Stimulated activated CD8-positive, alpha-beta memory T cell treated with anti-CD3 and anti-CD28 coated beads, Interleukin-2, amount 100 ng/mL, for 48 hours (primary cell): ENCODE results near the gene AKT3.

ENCODE experiments used
- DNase-seq, 2 donors: peaks; one replicate each; pipeline ENCODE4 v3.0.0-alpha.2; 2020; ENCODE audit warnings: low read depth in 2 of 2

Gene AKT3

GRCh38 chr1:243462929-243463697 is 386.9 kb downstream of the AKT3 start:
- DNase-seq, result no peak

- DNase-seq, result no peak
Observed at GRCh38 chr1:243461700-243462099, 388.3 kb downstream of the AKT3 start.

GRCh38 chr1:243459059-243459458 is 391.0 kb downstream of the AKT3 start:
- DNase-seq, result no peak

- no peak for DNase-seq
Observed at GRCh38 chr1:243457363-243457982, 392.6 kb downstream of the AKT3 start.

- no peak for DNase-seq
Observed at GRCh38 chr1:243455760-243456651, 394.0 kb downstream of the AKT3 start.

GRCh38 chr1:243454328-243454997 is 395.6 kb downstream of the AKT3 start:
- no peak for DNase-seq

- no peak for DNase-seq
Observed at GRCh38 chr1:243452092-243452491, 398.0 kb downstream of the AKT3 start.

GRCh38 chr1:243449373-243449772 is 400.7 kb downstream of the AKT3 start:
- DNase-seq, result no peak

GRCh38 chr1:243447844-243448243 is 402.2 kb downstream of the AKT3 start:
- no peak for DNase-seq

- DNase-seq, result no peak
Observed at GRCh38 chr1:243447347-243447746, 402.7 kb downstream of the AKT3 start.

- DNase-seq, result no peak
Observed at GRCh38 chr1:243443557-243443956, 406.5 kb downstream of the AKT3 start.

- no peak for DNase-seq
Observed at GRCh38 chr1:243441601-243442000, 408.4 kb downstream of the AKT3 start.

GRCh38 chr1:243440406-243440805 is 409.6 kb downstream of the AKT3 start:
- no peak for DNase-seq

- DNase-seq, result no peak
Observed at GRCh38 chr1:243438815-243439214, 411.2 kb downstream of the AKT3 start.
